ENCODE data around the gene PNMT.

Gene PNMT

GRCh38 chr17:39661744-39662541 is 6.3 kb upstream of the PNMT start:
- no peak for TF ChIP-seq FOXK2 (IDR thresholded peaks at IDR 0.05)
- no peak for TF ChIP-seq SUZ12 (IDR thresholded peaks at IDR 0.05)
- no peak for TF ChIP-seq HDGF (IDR thresholded peaks at IDR 0.05; ENCODE audit: borderline replicate concordance)
- no peak for TF ChIP-seq L3MBTL2 (conservative IDR thresholded peaks at IDR 0.05)
- TF ChIP-seq NFRKB (IDR thresholded peaks at IDR 0.05), result no peak
- TF ChIP-seq BHLHE40 (IDR thresholded peaks at IDR 0.05; ENCODE audit: borderline replicate concordance), result no peak
- TF ChIP-seq PKNOX1 (IDR thresholded peaks at IDR 0.05), result no peak
- no peak for TF ChIP-seq CTBP1 (IDR thresholded peaks at IDR 0.05; ENCODE audit: borderline replicate concordance)
- no peak for TF ChIP-seq ZNF384 (IDR thresholded peaks at IDR 0.05)
- no peak for TF ChIP-seq ARNT (IDR thresholded peaks at IDR 0.05)
- TF ChIP-seq FOXA1 (IDR thresholded peaks at IDR 0.05), result no peak
- no peak for TF ChIP-seq LEF1 (IDR thresholded peaks at IDR 0.05; ENCODE audit: borderline replicate concordance)
- TF ChIP-seq TARDBP (IDR thresholded peaks at IDR 0.05), result no peak
- POLR2A ChIA-PET, result no interaction called here
- no peak for DNase-seq (ENCODE audit: extremely low spot score)
- CTCF ChIA-PET, result no interaction called here

GRCh38 chr17:39662551-39663339 is 5.5 kb upstream of the PNMT start:
- CTCF ChIA-PET, result interaction anchor here (2.0 kb wide), 1 partner anchor 9 kb away, joined by 9 read pairs; no protein-coding TSS in a partner anchor
- TF ChIP-seq CTBP1 (IDR thresholded peaks at IDR 0.05; ENCODE audit: borderline replicate concordance), result no peak
- no peak for TF ChIP-seq L3MBTL2 (conservative IDR thresholded peaks at IDR 0.05)
- TF ChIP-seq FOXA1 (IDR thresholded peaks at IDR 0.05), result no peak
- TF ChIP-seq HDGF (IDR thresholded peaks at IDR 0.05; ENCODE audit: borderline replicate concordance), result no peak
- TF ChIP-seq NFRKB (IDR thresholded peaks at IDR 0.05), result no peak
- TF ChIP-seq PKNOX1 (IDR thresholded peaks at IDR 0.05), result no peak
- no peak for TF ChIP-seq BHLHE40 (IDR thresholded peaks at IDR 0.05; ENCODE audit: borderline replicate concordance)
- TF ChIP-seq FOXK2 (IDR thresholded peaks at IDR 0.05), result no peak
- no peak for TF ChIP-seq ZNF384 (IDR thresholded peaks at IDR 0.05)
- no peak for DNase-seq (ENCODE audit: extremely low spot score)
- POLR2A ChIA-PET, result interaction anchor here (1.3 kb wide), 1 partner anchor 8 kb away, joined by 3 read pairs; no protein-coding TSS in a partner anchor

- ChIA-PET CTCF (interaction anchor here (0.8 to 2.0 kb wide), 3 partner anchors 8 to 42 kb away, joined by 3 to 9 read pairs (median 3); no protein-coding TSS in a partner anchor), POLR2A (interaction anchor here (1.3 kb wide), 1 partner anchor 9 kb away, joined by 3 read pairs; no protein-coding TSS in a partner anchor)
- TF ChIP-seq ELF4 (IDR thresholded peaks at IDR 0.05) (no peak), NFRKB (IDR thresholded peaks at IDR 0.05) (no peak)
- DNase-seq (ENCODE audit: extremely low spot score), result no peak
These were observed 4.9 kb upstream of the PNMT start for GRCh38 chr17:39663340-39663687.

GRCh38 chr17:39663688-39664580 is 4.3 kb upstream of the PNMT start:
- DNase-seq (ENCODE audit: extremely low spot score), result peak; percentile 42
- ChIA-PET POLR2A (interaction anchor here (1.0 to 1.3 kb wide), 2 partner anchors 9 to 464 kb away, joined by 3 read pairs; partner anchors contain the start of gene RPL19), CTCF (interaction anchor here (0.8 to 2.0 kb wide), 3 partner anchors 9 to 42 kb away, joined by 3 to 9 read pairs (median 3); no protein-coding TSS in a partner anchor)
- TF ChIP-seq PKNOX1 (IDR thresholded peaks at IDR 0.05), result no peak
- no peak for TF ChIP-seq NFRKB (IDR thresholded peaks at IDR 0.05)
- TF ChIP-seq SUZ12 (IDR thresholded peaks at IDR 0.05), result no peak
- no peak for TF ChIP-seq ARNT (IDR thresholded peaks at IDR 0.05)
- TF ChIP-seq HDGF (IDR thresholded peaks at IDR 0.05; ENCODE audit: borderline replicate concordance), result no peak
- TF ChIP-seq LEF1 (IDR thresholded peaks at IDR 0.05; ENCODE audit: borderline replicate concordance), result no peak
- no peak for TF ChIP-seq ELF4 (IDR thresholded peaks at IDR 0.05)
- no peak for TF ChIP-seq FOXM1 (IDR thresholded peaks at IDR 0.05; ENCODE audit: borderline replicate concordance)
- TF ChIP-seq SP1 (IDR thresholded peaks at IDR 0.05), result no peak
- no peak for TF ChIP-seq BHLHE40 (IDR thresholded peaks at IDR 0.05; ENCODE audit: borderline replicate concordance)
- no peak for TF ChIP-seq CTBP1 (IDR thresholded peaks at IDR 0.05; ENCODE audit: borderline replicate concordance)
- TF ChIP-seq L3MBTL2 (conservative IDR thresholded peaks at IDR 0.05), result no peak
- TF ChIP-seq FOXK2 (IDR thresholded peaks at IDR 0.05), result no peak
- no peak for TF ChIP-seq TARDBP (IDR thresholded peaks at IDR 0.05)
- no peak for TF ChIP-seq FOXA1 (IDR thresholded peaks at IDR 0.05)
- no peak for TF ChIP-seq ZNF384 (IDR thresholded peaks at IDR 0.05)
